Upper lobe of left lung (tissue), 6 donors: ENCODE data around the gene THNSL1. TPM values are rescaled to one million over a fixed set of nuclear protein-coding genes. Genes with fewer than 3 reads are reported as not detected.

Source experiments
- ATAC-seq, 2 donors: fragments of 200-7000 bp; cut with Tn5 transposase; one replicate each; pipeline ENCODE4 v1.9.1; 2022; ENCODE audit warnings: mild to moderate bottlenecking in 2 of 2, moderate library complexity in 2 of 2; ENCODE audit not compliant: low FRiP score in 2 of 2
- DNase-seq, 2 donors: peaks; one replicate each; pipeline ENCODE4 v3.0.0-alpha.2; 2019 to 2020
- H3K27ac ChIP-seq, 4 donors: fragments of 200-600 bp; sonication (generic); one replicate each; pipeline ENCODE4 v1.5.1; 2016 to 2019
- H3K27me3 ChIP-seq, 4 donors: fragments of 200-600 bp; sonication (generic); one replicate each; pipeline ENCODE4 v1.5.1; 2017 to 2019
- H3K36me3 ChIP-seq, 4 donors: fragments of 200-600 bp; sonication (generic); one replicate each; pipeline ENCODE4 v1.5.1; 2016 to 2019
- H3K4me1 ChIP-seq, 4 donors: fragments of 200-600 bp; sonication (generic); one replicate each; pipeline ENCODE4 v1.5.1; 2018 to 2019
- H3K4me3 ChIP-seq, 4 donors: fragments of 200-600 bp; sonication (generic); one replicate each; pipeline ENCODE4 v1.5.1; 2017 to 2019; ENCODE audit warnings: mild to moderate bottlenecking in 2 of 4, moderate library complexity in 1 of 4
- H3K9me3 ChIP-seq, 4 donors: fragments of 200-600 bp; sonication (generic); one replicate each; pipeline ENCODE4 v1.5.1; 2018 to 2019
- EP300 ChIP-seq, 4 donors: sonication (generic); formaldehyde crosslinking; IDR thresholded peaks; one replicate each; pipeline ENCODE4 v1.5.1; 2017; ENCODE audit warnings: antibody characterized with exemption in 4 of 4, control low read depth in 2 of 4
- POLR2A ChIP-seq, 4 donors: fragments of 450-650 bp; IDR thresholded peaks; one replicate each; pipeline ENCODE4 v1.5.1; 2016 to 2017; ENCODE audit warnings: antibody characterized with exemption in 4 of 4, mild to moderate bottlenecking in 2 of 4
- POLR2AphosphoS5 ChIP-seq, 2 donors: sonication (generic); formaldehyde crosslinking; IDR thresholded peaks; one replicate each; pipeline ENCODE4 v1.5.1; 2017; ENCODE audit warnings: antibody characterized with exemption in 2 of 2
- WGBS, 2 donors: methylation state at CpG; one replicate each; pipeline ENCODE4 v1.1.5; 2017 to 2018; 5-methylcytosine and 5-hydroxymethylcytosine counted together
- total RNA-seq, 6 donors: library from RNA; depleted of rRNA in 4 of 6; stranded (reverse); fragments of >200 nt in 4 of 6; gene quantifications; one replicate each; pipeline versions ENCODE4 v1.1.0 to v1.2.1, GENCODE V29; 2016 to 2021
- TF ChIP-seq, protein P1 (sequence below), 6 experiments: fragments of 450-650 bp in 4 of 6; fragments of 200-600 bp in 2 of 6; sonication (generic) in 2 of 6; IDR thresholded peaks; one replicate each; pipeline ENCODE4 v1.5.1; 2016 to 2019; ENCODE audit warnings: antibody characterized with exemption in 6 of 6
- donor health status: DM: no; HTN: no; CAD: no; lungs with moderate emphysema.
- donor health status: DM: no; HTN: yes; CAD: no; lungs with severe emphysema.

Gene THNSL1
- total RNA-seq, 6 donors from 2014 or later: 0.78 to 3.2 (median 2.8) TPM

DNA sequence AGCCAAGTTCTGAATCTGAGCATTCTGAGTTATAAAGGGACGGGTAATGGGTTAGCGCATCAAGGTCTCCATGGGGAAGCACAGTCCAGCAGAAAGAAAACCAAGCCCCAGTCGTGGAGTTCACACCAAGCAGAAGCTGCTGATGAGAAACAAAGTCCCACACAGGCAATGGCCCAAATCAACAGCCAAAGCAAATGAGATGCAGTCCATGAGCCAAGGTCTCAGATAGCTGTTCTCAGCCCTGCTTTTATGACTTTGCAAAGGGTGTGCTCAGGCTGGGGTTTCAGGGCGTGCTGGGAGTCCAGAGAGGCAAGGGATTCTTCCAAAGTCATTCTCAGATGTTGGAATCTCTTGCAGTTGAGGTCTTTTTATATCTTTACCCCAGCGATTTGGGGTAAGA lies 32.0 kb downstream of the THNSL1 start:
- Histone ChIP-seq H3K27me3 (no peaks in the 10 kb centered on the region), H3K27ac (no peak overlapping the region), H3K4me3 (no peak overlapping the region), H3K4me1 (peaks cover 0 to 3% (median 0%) of the 10 kb centered on the region in 4 donors), H3K9me3 (no peaks in the 10 kb centered on the region), H3K36me3 (no peaks in the 10 kb centered on the region)
- TF ChIP-seq EP300 (IDR thresholded peaks at IDR 0.05) (no peak), POLR2A (IDR thresholded peaks at IDR 0.05) (no peak), POLR2AphosphoS5 (IDR thresholded peaks at IDR 0.05) (no peak)
- TF ChIP-seq, protein P1, sequence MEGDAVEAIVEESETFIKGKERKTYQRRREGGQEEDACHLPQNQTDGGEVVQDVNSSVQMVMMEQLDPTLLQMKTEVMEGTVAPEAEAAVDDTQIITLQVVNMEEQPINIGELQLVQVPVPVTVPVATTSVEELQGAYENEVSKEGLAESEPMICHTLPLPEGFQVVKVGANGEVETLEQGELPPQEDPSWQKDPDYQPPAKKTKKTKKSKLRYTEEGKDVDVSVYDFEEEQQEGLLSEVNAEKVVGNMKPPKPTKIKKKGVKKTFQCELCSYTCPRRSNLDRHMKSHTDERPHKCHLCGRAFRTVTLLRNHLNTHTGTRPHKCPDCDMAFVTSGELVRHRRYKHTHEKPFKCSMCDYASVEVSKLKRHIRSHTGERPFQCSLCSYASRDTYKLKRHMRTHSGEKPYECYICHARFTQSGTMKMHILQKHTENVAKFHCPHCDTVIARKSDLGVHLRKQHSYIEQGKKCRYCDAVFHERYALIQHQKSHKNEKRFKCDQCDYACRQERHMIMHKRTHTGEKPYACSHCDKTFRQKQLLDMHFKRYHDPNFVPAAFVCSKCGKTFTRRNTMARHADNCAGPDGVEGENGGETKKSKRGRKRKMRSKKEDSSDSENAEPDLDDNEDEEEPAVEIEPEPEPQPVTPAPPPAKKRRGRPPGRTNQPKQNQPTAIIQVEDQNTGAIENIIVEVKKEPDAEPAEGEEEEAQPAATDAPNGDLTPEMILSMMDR (IDR thresholded peaks at IDR 0.05): no peak
- ATAC-seq (peak in 1 of 2 donors; percentile 80), DNase-seq (no peak)
- 84 to 95% methylated on average over 5 of the region's 5 CpGs for WGBS, 2 donors

DNA sequence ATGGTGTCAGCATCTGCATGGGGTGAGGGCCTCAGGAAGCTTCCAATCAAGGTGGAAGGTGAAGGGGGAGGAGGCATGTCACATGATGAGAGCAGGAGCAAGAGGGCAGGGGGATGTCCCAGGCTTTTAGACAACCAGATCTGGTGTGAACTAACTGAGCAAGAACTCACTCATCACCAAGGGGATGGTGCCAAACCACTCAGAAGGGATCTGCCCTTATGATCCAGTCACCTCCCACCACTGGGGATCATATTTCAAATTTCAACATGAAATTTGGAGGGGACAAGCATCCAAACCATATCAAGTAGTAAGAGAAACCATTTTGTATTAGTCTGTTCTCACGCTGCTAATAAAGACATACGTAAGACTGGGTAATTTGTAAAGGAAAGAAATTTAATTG lies 33.6 kb downstream of the THNSL1 start:
- TF ChIP-seq, protein P1 (IDR thresholded peaks at IDR 0.05): no peak
- TF ChIP-seq POLR2AphosphoS5 (IDR thresholded peaks at IDR 0.05) (no peak), EP300 (IDR thresholded peaks at IDR 0.05) (no peak), POLR2A (IDR thresholded peaks at IDR 0.05) (no peak)
- DNase-seq (no peak), ATAC-seq (no peak)
- H3K4me3 ChIP-seq: no peak overlapping the region
- H3K27me3 ChIP-seq: no peaks in the 10 kb centered on the region
- H3K36me3 ChIP-seq: no peaks in the 10 kb centered on the region
- WGBS, 2 donors: 92 to 100% methylated on average over 2 of the region's 2 CpGs
- peaks cover 0 to 3% (median 0%) of the 10 kb centered on the region in 4 donors for H3K4me1 ChIP-seq
- H3K27ac ChIP-seq: no peak overlapping the region
- no peaks in the 10 kb centered on the region for H3K9me3 ChIP-seq

DNA sequence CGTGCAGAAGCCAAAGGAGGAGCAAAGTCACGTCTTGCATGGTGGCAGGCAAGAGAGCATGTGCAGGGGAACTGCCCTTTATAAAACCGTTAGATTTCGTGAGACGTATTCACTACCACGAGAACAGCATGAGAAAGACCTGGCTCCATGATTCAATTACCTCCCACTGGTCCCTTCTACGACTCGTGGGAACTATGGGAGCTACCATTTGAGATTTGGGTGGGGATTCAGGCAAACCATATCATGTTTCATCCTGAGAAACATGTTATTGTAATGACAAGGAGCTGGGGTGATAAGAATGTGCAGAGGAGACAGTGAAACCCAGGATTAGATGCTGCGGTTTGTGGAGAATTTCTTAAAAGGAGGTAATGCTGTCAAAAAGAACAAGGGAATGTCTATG lies 34.0 kb downstream of the THNSL1 start:
- H3K36me3 ChIP-seq: no peaks in the 10 kb centered on the region
- H3K9me3 ChIP-seq: no peaks in the 10 kb centered on the region
- H3K27ac ChIP-seq: no peak overlapping the region
- no peak for TF ChIP-seq POLR2AphosphoS5 (IDR thresholded peaks at IDR 0.05)
- TF ChIP-seq, protein P1 (IDR thresholded peaks at IDR 0.05): no peak
- TF ChIP-seq EP300 (IDR thresholded peaks at IDR 0.05): no peak
- no peak for TF ChIP-seq POLR2A (IDR thresholded peaks at IDR 0.05)
- peaks cover 0 to 3% (median 0%) of the 10 kb centered on the region in 4 donors for H3K4me1 ChIP-seq
- ATAC-seq (no peak), DNase-seq (no peak)
- no peaks in the 10 kb centered on the region for H3K27me3 ChIP-seq
- H3K4me3 ChIP-seq: no peak overlapping the region
- WGBS, 2 donors: 88 to 94% methylated on average over 9 of the region's 9 CpGs

DNA sequence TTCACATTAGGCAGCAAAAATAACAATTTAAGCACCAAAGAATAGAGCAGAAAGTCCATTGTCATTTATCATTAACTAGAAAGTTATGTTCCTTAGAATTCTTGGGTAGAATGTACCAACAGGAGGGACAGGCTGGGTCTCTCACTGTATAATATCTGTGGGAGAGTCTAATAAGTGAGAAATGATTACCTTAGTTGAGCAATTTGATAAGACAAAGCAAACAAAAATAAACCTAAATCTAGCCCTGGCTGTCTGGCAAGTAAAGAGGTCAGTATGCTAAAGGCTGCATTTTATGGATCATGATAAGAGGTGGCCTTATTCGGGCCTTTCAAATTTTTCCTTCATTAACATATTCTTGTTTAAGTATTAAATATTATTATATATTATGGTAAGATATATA lies 35.6 kb downstream of the THNSL1 start:
- WGBS, 2 donors: 86 to 93% methylated on average over 1 of the region's 1 CpG
- DNase-seq (no peak), ATAC-seq (no peak)
- no peaks in the 10 kb centered on the region for H3K27me3 ChIP-seq
- H3K36me3 ChIP-seq: no peaks in the 10 kb centered on the region
- no peak overlapping the region for H3K27ac ChIP-seq
- TF ChIP-seq POLR2AphosphoS5 (IDR thresholded peaks at IDR 0.05): no peak
- TF ChIP-seq, protein P1 (IDR thresholded peaks at IDR 0.05): no peak
- TF ChIP-seq EP300 (IDR thresholded peaks at IDR 0.05): no peak
- no peak for TF ChIP-seq POLR2A (IDR thresholded peaks at IDR 0.05)
- H3K4me3 ChIP-seq: no peak overlapping the region
- H3K9me3 ChIP-seq: no peaks in the 10 kb centered on the region
- H3K4me1 ChIP-seq: peaks cover 0 to 3% (median 0%) of the 10 kb centered on the region in 4 donors

DNA sequence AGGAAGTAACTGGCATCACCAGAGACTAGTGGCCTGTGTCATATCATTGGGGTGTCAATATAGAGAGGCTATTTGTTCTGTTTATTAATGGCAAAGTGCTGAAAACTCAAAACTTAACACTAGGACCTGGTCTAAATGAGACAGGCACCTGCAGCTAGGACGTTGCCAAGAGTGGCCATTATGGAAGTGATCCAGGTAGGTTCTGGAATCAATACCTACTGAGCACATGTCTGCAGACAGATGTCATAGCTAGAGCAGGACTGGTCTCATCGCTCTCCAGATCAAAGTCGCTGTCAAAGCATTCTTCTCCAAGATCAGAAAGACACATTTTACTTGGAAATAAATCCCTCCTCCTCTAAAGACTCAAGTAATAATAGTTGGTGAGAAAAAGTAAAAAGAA lies 40.3 kb downstream of the THNSL1 start:
- TF ChIP-seq POLR2A (IDR thresholded peaks at IDR 0.05) (no peak), POLR2AphosphoS5 (IDR thresholded peaks at IDR 0.05) (no peak), EP300 (IDR thresholded peaks at IDR 0.05) (no peak)
- TF ChIP-seq, protein P1 (IDR thresholded peaks at IDR 0.05): no peak
- Histone ChIP-seq H3K27ac (no peak overlapping the region), H3K9me3 (no peaks in the 10 kb centered on the region), H3K27me3 (no peaks in the 10 kb centered on the region), H3K4me3 (no peak overlapping the region), H3K36me3 (no peaks in the 10 kb centered on the region), H3K4me1 (peaks cover 0 to 4% (median 1%) of the 10 kb centered on the region in 4 donors)
- 78 to 89% methylated on average over 3 of the region's 3 CpGs for WGBS, 2 donors
- no peak for DNase-seq
- no peak for ATAC-seq
